Progenitor cell of endocrine pancreas (in vitro differentiated cells): Measurements from ENCODE around the gene GFRA1. TPM values are rescaled to one million over a fixed set of nuclear protein-coding genes. Genes with fewer than 3 reads are reported as not detected.

ENCODE experiments used
- DNase-seq: peaks from one replicate; pipeline ENCODE4 v3.0.0; 2021; ENCODE audit warnings: low spot score; ENCODE audit not compliant: unreplicated experiment
- H3K27ac Mint-ChIP-seq: 2 replicates; pipeline ENCODE4 v1.8.0; 2021; ENCODE audit warnings: mild to moderate bottlenecking, moderate library complexity, mixed read lengths
- H3K27me3 Mint-ChIP-seq: 2 replicates; pipeline ENCODE4 v1.8.0; 2021; ENCODE audit warnings: mixed read lengths
- H3K36me3 Mint-ChIP-seq: 2 replicates; pipeline ENCODE4 v1.8.0; 2022; ENCODE audit warnings: mixed read lengths; ENCODE audit not compliant: insufficient read depth
- H3K4me1 Mint-ChIP-seq: 2 replicates; pipeline ENCODE4 v1.8.0; 2021; ENCODE audit warnings: low read depth, mixed read lengths
- H3K4me3 Mint-ChIP-seq: 2 replicates; pipeline ENCODE4 v1.8.0; 2021; ENCODE audit warnings: low read depth, mild to moderate bottlenecking, moderate library complexity, mixed read lengths
- H3K9me3 Mint-ChIP-seq: 2 replicates; pipeline ENCODE4 v1.8.0; 2021; ENCODE audit warnings: low read depth, mixed read lengths
- CTCF ChIP-seq: fragments of 200-600 bp; sonication (generic); IDR thresholded peaks from one replicate; pipeline ENCODE4 v1.5.0; 2021; ENCODE audit warnings: antibody characterized with exemption, mild to moderate bottlenecking; ENCODE audit not compliant: unreplicated experiment
- total RNA-seq: library from RNA; stranded (reverse); gene quantifications from 2 replicates; pipeline ENCODE4 v1.2.1, GENCODE V29; 2021

The GFRA1 gene
- total RNA-seq, 1 donor from 2014 or later, result 8.7 TPM

DNA sequence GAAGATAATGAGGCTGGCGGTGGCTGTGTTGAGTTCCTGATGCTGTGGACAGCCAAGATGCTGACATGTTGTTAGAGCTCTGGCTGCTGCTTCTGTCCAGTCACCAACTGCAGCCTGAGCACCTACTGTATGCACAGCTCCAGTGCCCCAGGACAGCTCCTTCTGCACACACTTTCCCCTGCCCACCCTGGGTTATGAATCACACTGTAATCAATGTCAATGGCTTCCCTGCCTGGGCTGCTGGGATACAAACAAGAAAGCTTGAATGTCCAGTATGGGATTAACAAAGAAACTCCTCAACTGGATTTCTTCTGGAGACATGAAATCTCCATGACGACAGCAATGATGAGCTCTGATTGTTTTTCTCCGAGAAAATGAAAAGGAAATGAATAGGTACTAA is 172.0 kb downstream of the GFRA1 start:
- Mint-ChIP-seq H3K36me3 (no peaks in the 10 kb centered on the region), H3K27ac (no peak overlapping the region), H3K4me3 (no peak overlapping the region), H3K27me3 (no peaks in the 10 kb centered on the region), H3K9me3 (no peaks in the 10 kb centered on the region), H3K4me1 (peaks cover 5% of the 10 kb centered on the region)
- DNase-seq, result no peak
- TF ChIP-seq CTCF, result no peak

GRCh38 chr10:116099023-116099420 is 174.0 kb downstream of the GFRA1 start:
- Mint-ChIP-seq H3K4me1 (peaks cover 2% of the 10 kb centered on the region), H3K27me3 (no peaks in the 10 kb centered on the region), H3K4me3 (no peak overlapping the region), H3K9me3 (no peaks in the 10 kb centered on the region), H3K27ac (no peak overlapping the region), H3K36me3 (no peaks in the 10 kb centered on the region)
- no peak for DNase-seq
- no peak for TF ChIP-seq CTCF

DNA sequence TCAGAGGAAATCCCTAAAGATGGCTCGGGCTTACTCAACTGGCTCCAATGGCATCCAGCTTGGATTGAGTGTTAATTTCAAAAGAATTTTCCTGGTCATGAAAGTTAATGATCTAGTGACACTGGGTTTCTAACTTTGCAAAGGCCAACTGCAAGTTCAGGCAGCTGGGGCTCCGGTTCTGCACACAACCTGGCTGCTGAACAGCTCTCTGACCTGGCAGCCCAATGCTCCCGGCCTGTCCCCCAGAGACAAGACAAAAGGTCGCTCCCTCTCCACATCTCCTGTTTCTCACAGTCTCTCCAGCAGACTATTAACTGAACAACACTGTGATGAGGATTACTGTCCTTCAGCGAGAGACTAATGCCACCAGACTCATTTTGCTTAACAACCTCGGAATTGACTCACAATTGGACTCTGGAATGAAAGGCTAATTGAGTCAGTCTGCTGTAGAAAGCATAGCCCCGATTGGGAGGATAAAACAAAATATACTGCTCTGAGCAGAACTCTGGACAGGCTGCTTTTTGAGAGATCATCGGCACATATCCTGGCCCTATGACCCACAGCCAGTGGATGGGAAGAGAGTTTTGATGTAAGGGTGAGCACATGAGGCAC is 174.5 kb downstream of the GFRA1 start:
- H3K9me3 Mint-ChIP-seq, result no peaks in the 10 kb centered on the region
- no peaks in the 10 kb centered on the region for H3K27me3 Mint-ChIP-seq
- H3K4me3 Mint-ChIP-seq, result no peak overlapping the region
- no peak overlapping the region for H3K27ac Mint-ChIP-seq
- H3K36me3 Mint-ChIP-seq, result no peaks in the 10 kb centered on the region
- DNase-seq, result no peak
- TF ChIP-seq CTCF, result no peak
- H3K4me1 Mint-ChIP-seq, result peaks cover 2% of the 10 kb centered on the region

DNA sequence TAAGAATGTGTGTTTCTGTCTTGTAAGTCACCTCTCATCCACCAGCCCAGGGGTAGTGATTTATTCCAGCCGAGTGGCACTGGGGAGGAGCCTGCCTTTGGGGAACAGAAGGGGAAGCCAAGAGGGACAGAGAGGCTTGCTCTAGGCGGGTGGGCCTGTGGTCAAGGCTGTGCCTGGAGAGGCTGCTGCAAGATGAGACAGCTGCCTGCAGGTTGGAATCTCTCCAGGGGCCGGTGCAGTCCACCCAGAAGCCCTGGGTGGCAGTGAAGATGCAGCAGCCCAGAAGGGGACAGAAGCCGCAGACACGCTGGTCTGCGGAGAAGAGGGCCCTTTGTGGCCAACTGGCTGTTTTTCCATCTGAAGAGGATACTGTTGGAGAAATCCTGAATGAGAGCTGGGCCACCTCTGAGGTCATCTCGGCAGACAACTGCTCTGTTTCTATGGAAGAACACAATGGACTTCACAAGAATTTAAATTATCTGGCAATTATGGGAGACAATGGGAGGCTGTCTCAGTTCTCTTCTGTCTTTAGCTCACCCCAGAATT is 175.7 kb downstream of the GFRA1 start:
- no peak overlapping the region for H3K27ac Mint-ChIP-seq
- peaks cover 2% of the 10 kb centered on the region for H3K4me1 Mint-ChIP-seq
- no peaks in the 10 kb centered on the region for H3K9me3 Mint-ChIP-seq
- H3K36me3 Mint-ChIP-seq, result no peaks in the 10 kb centered on the region
- no peak for TF ChIP-seq CTCF
- no peak for DNase-seq
- no peak overlapping the region for H3K4me3 Mint-ChIP-seq
- no peaks in the 10 kb centered on the region for H3K27me3 Mint-ChIP-seq

DNA sequence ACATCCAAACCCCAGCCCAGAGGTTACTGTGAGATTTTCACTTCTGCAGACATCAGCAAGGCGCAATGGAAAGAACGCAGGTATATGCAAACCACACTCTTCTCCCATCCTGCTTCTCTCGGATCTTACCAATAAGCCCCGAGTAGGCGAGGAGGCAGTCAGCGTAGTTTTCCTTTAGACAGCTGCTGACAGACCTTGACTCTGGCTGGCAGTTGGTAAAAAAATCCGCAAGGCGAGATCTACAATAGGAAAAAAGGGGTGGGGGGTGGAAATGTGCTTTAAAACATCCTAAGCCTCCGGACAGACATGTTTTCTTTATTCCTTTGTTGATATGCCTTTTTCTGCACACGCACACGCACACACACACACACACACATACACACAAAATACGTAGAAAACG is 176.5 kb downstream of the GFRA1 start:
- DNase-seq, result no peak
- Mint-ChIP-seq H3K27me3 (no peaks in the 10 kb centered on the region), H3K9me3 (no peaks in the 10 kb centered on the region), H3K36me3 (no peaks in the 10 kb centered on the region), H3K27ac (no peak overlapping the region), H3K4me3 (no peak overlapping the region), H3K4me1 (peaks cover 2% of the 10 kb centered on the region)
- TF ChIP-seq CTCF, result no peak
